Esophagus (tissue), 2 donors: ENCODE data around the gene CT47C1. TPM values are rescaled to one million over a fixed set of nuclear protein-coding genes. Genes with fewer than 3 reads are reported as not detected.
"Not testable (repeated sequence)": the region's sequence is repeated elsewhere in the genome, so short reads cannot be mapped to it uniquely, and the experiment has no call there.

Experiments
- H3K27ac ChIP-seq, 2 donors: one replicate each; pipeline ENCODE4 v1.5.1; 2013; ENCODE audit warnings: low read depth in 2 of 2, mild to moderate bottlenecking in 2 of 2, inconsistent platforms in 1 of 2, low read length in 1 of 2, moderate library complexity in 1 of 2
- H3K27me3 ChIP-seq, 2 donors: one replicate each; pipeline ENCODE4 v1.6.1; 2013; ENCODE audit warnings: low read length in 2 of 2, control low read depth in 1 of 2, mild to moderate bottlenecking in 1 of 2; ENCODE audit not compliant: insufficient read depth in 2 of 2, control insufficient read depth in 1 of 2
- H3K36me3 ChIP-seq, 2 donors: one replicate each; pipeline ENCODE4 v1.6.1; 2013; ENCODE audit warnings: low read length in 1 of 2; ENCODE audit not compliant: control insufficient read depth in 2 of 2, insufficient read depth in 2 of 2
- H3K4me1 ChIP-seq, 2 donors: one replicate each; pipeline ENCODE4 v1.6.1; 2013; ENCODE audit warnings: low read length in 1 of 2; ENCODE audit not compliant: control insufficient read depth in 2 of 2, insufficient read depth in 2 of 2
- H3K4me3 ChIP-seq, 2 donors: one replicate each; pipeline ENCODE4 v1.5.1; 2013; ENCODE audit warnings: low read length in 2 of 2, mild to moderate bottlenecking in 2 of 2, low read depth in 1 of 2, moderate library complexity in 1 of 2
- H3K9me3 ChIP-seq, 2 donors: one replicate each; pipeline ENCODE4 v1.6.1; 2013; ENCODE audit warnings: mild to moderate bottlenecking in 2 of 2, low read depth in 1 of 2, low read length in 1 of 2, moderate library complexity in 1 of 2; ENCODE audit not compliant: control insufficient read depth in 2 of 2, insufficient read depth in 1 of 2
- WGBS, 2 donors: extraction: QIAGEN DNeasy Blood & Tissue Kit; methylation state at CpG; one replicate each; pipeline ENCODE4 v1.1.7; 2013; 5-methylcytosine and 5-hydroxymethylcytosine counted together
- polyA plus RNA-seq, 2 donors: library from polyadenylated mRNA; stranded (reverse); fragments of 200-250 nt; gene quantifications; one replicate each; pipeline ENCODE4 v1.2.3, GENCODE V29; 2013
- donor health status: healthy with polysubstance abuse.
- donor health status: Bipolar disorder and iron deficiency.

The CT47C1 gene
- not detected for polyA plus RNA-seq

DNA sequence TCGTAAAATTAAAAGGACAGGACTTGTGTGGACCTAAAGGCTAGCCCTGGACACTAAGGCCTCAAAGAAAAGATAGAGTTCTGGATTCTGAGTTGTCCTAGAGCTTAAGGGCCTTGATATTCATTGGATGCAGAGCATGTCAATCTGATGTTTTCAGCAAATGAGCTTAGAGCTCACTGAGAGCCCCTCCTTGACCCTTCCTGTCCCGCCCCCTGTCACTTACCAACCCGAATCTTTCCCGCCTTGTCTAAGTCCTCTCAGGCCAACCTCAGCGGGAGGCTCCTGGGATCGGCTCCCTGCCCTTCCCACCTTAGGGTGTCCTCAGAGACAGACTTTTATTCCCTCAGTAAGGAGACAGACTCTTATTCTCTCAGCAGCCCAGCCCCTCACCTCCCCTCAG is at the start of gene CT47C1:
TSS of gene CT47C1 (plus strand) at position 250 of the 400 bp plus-strand sequence. CDS start 233 bp downstream, outside the sequence.
- 89 to 94% methylated on average over 6 of the region's 6 CpGs for WGBS, 2 donors

DNA sequence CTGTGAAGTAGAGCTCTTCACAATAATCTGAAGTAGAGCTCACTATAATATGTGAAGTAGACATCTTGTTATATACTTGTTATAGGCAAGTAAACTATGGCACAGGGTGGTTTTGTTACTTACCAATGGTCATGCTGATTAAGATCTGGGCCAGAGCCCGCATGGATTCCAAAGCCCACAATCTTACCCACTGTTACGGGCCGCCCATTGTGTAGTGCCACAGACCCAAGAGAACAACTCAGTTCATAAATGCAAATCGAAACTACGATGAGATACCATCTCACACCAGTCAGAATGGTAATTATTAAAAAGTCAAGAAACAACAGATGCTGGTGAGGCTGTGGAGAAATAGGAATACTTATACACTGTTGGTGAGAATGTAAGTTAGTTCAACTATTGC is 46.9 kb upstream of the CT47C1 start:
- no peaks in the 10 kb centered on the region for H3K9me3 ChIP-seq
- H3K27ac ChIP-seq, result no peak overlapping the region
- WGBS, 2 donors, result 95% methylated on average over 5 of the region's 5 CpGs
- no peak overlapping the region for H3K4me3 ChIP-seq
- H3K27me3 ChIP-seq, result no peaks in the 10 kb centered on the region
- no peaks in the 10 kb centered on the region for H3K36me3 ChIP-seq
- H3K4me1 ChIP-seq, result no peaks in the 10 kb centered on the region

More for the DNA sequence above, at the start of gene CT47C1:
- Histone ChIP-seq H3K27ac (no peak within 1 kb of the TSS), H3K27me3 (peaks cover 0 to 11% of the 10 kb centered on the region in 2 donors), H3K9me3 (no peaks in the 10 kb centered on the region), H3K36me3 (no peaks in the 10 kb centered on the region), H3K4me1 (no peaks in the 10 kb centered on the region), H3K4me3 (no peak within 1 kb of the TSS)

DNA sequence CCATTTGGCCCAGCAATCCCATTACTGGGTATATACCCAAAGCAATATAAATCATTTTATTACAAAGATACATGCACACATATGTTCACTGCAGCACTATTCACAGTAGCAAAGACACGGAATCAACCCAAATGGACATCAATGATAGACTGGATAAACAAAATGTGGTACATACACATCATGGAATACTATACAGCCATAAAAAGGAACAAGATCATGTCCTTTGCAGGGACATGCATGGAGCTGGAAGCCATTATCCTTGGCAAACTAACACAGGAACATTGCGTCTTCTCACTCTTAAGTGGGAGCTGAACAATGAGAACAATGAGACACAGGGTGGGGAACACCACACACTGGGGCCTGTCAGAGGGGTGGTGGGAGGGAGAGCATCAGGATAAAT is 46.4 kb upstream of the CT47C1 start:
- 90 to 91% methylated on average over 2 of the region's 2 CpGs for WGBS, 2 donors
- H3K9me3 ChIP-seq, H3K4me1 ChIP-seq, H3K36me3 ChIP-seq, H3K27me3 ChIP-seq, H3K27ac ChIP-seq, H3K4me3 ChIP-seq: not testable (repeated sequence)

DNA sequence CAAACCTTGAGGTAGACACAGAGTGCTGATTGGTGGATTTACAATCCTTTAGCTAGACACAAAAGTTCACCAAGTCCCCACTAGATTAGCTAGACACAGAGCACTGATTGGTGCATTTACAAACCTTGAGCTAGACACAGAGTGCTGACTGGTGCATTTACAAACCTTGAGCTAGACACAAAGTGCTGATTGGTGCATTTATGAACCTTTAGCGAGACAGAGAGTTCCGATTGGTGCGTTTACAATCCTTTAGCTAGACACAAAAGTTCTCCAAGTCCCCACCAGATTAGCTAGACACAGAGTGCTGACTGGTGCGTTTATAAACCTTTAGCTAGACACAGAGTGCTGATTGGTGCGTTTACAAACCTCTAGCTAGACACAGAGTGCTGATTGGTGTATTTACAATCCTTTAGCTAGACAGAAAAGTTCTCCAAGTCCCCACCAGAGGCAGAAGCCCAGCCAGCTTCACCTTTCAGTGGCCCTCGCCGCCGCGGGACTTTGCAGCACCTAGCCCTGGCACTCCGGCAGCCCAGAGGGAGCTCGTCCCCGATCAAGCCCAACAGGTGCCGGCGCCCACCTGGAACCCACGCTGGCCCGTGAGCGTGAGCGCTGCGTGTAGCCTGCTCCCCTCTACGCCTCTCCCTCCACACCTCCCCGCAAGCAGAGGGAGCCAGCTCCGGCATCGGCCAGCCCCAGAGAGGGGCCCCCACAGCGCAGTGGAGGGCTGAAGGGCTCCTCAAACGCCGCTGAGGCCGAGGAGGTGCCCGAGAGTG is 44.6 kb upstream of the CT47C1 start:
- not testable (repeated sequence) for H3K36me3 ChIP-seq, H3K9me3 ChIP-seq, H3K27me3 ChIP-seq, H3K4me1 ChIP-seq, H3K27ac ChIP-seq, H3K4me3 ChIP-seq
- 90 to 95% methylated on average over 28 of the region's 28 CpGs for WGBS, 2 donors

DNA sequence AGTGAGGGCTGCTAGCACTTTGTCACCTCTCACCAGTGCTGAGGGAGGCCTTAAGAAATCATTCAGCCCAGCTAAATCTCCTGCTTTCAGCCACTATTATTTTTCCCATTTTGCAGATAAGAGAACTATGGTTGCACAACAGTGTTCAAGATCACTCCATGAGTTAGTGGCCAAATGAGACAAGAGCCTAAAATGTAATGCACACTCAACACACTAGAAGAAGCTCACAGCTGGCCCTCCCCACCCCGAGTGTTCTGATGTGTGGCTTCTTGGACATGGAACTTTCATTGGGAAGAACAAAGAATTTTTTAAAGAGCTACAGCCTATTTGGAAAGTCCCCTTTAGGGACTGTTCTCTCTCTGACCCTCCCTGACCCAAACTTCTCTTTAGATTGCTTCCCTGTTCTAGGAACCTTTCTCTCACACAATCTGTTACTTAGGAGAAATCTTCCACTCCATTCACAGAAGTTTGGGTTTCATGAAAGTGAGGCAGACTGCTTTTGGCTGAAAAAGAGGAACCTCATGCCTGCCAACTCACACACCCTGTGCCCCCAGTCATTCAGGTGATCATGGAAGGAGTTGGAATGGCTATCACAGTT is 44.0 kb upstream of the CT47C1 start:
- Histone ChIP-seq H3K36me3 (no peaks in the 10 kb centered on the region), H3K4me1 (no peaks in the 10 kb centered on the region), H3K27me3 (no peaks in the 10 kb centered on the region), H3K27ac (no peak overlapping the region), H3K9me3 (no peaks in the 10 kb centered on the region), H3K4me3 (no peak overlapping the region)
- 53 to 76% methylated on average over 1 of the region's 1 CpG for WGBS, 2 donors

DNA sequence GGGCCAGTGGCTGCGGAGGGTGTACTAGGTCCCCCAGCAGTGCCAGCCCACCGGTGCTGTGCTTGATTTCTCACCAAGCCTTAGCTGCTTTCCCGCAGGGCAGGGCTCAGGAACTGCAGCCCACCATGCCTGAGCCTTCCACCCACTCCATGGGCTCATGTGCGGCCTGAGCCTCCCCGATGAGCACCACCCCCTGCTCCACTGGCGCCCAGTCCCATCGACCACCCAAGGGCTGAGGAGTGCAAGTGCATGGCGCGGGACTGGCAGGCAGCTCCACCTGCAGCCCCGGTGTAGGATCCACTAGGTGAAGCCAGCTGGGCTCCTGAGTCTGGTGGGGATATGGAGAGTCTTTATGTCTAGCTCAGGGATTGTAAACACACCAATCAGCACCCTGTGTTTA is 43.1 kb upstream of the CT47C1 start:
- not testable (repeated sequence) for H3K9me3 ChIP-seq, H3K4me1 ChIP-seq, H3K36me3 ChIP-seq, H3K27me3 ChIP-seq, H3K4me3 ChIP-seq, H3K27ac ChIP-seq
- WGBS, 2 donors, result 97% methylated on average over 10 of the region's 10 CpGs

DNA sequence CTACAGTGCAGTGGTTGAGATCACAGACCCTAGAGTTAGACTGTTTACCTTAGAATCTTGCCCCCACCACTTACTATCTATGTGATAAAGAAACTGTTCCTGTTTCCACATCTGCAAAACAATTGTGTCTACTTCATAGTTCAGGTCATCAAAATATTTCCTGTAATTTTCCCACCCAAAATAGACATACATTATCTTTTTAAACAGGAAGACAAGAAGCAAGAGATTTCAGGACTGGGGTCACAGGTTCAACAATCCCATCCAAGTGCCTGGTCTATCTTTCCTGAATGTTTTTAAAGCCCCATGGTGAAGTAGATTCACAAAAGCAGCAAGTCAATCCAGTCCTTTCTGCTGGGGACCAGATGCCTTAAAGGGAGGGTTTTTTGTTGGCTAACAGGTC is 41.8 kb upstream of the CT47C1 start:
- Histone ChIP-seq H3K9me3 (no peaks in the 10 kb centered on the region), H3K27ac (no peak overlapping the region), H3K4me3 (no peak overlapping the region), H3K36me3 (no peaks in the 10 kb centered on the region), H3K27me3 (no peaks in the 10 kb centered on the region), H3K4me1 (peaks cover 0 to 1% of the 10 kb centered on the region in 2 donors)

DNA sequence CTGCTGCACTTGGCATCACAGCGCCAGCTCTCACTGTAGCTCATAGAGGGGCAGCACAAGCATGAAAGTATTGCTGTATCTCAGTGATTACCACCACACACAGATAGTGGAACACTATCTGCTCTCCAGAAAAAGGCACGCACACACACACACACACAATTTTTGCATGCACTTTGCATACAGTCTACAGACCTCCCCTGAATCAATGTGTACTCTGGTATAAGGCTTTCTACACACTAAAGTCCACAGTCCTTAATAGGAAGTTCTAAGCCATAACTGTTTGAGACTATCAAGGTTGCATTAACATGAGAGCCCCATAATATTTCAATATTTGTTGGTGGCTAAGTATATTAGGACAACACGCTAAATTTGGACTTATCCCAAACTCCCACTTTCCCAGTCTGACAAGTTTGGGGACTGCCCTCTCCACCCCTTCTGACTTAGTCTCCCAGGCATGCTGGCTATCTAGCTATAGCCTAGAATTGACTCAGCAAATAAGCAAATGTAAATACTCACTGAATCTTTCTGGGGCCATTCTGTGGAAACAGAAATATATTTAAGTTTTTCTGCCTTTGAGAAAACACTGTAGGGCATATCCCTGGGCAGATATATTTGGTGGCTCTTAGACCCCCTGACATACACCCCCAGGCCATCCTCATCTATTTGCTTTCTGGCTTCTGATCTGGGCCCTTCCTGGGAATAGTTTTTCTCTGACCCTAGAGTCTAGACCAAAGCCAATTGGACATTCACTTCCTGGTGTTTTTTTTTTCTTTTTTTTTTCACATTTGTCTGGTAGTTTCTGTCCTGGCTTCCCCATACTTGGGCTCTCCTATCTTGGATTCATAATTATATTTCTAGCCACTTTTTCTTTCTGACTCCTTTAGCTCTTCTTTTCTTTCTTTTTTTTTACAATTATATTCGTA is 36.4 kb upstream of the CT47C1 start:
- Histone ChIP-seq H3K4me1 (peaks cover 0 to 2% of the 10 kb centered on the region in 2 donors), H3K27me3 (no peaks in the 10 kb centered on the region), H3K4me3 (no peak overlapping the region), H3K27ac (no peak overlapping the region), H3K36me3 (no peaks in the 10 kb centered on the region), H3K9me3 (no peaks in the 10 kb centered on the region)
- whole genome bisulfite sequencing, 2 donors, result 77 to 82% methylated on average over 4 of the region's 4 CpGs

DNA sequence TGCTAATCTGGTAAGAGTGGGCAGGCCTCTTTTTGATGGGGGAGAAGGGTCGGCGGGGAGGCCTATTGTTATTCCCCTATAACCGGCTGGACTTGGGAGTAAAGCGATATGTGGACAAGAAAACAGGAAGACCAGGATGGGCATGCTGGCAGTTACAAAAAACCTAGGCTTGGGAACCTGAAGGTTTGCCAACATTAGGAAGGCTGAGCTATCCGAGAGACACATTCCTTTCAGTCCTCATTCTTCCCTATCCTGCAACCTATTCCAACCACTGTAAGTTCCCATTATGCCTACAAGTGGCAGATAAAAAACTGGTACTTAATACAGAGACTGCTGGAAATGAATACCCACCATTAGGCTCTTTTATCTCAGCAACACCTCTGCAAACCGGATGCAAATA is 32.4 kb upstream of the CT47C1 start:
- Histone ChIP-seq H3K4me1 (peaks cover 0 to 2% of the 10 kb centered on the region in 2 donors), H3K27ac (no peak overlapping the region), H3K4me3 (no peak overlapping the region), H3K9me3 (no peaks in the 10 kb centered on the region), H3K27me3 (no peaks in the 10 kb centered on the region), H3K36me3 (no peaks in the 10 kb centered on the region)
- WGBS, 2 donors, result 71 to 72% methylated on average over 6 of the region's 6 CpGs
